ENCODE results near the gene UFD1. TPM values are rescaled to one million over a fixed set of nuclear protein-coding genes. Genes with fewer than 3 reads are reported as not detected.

The UFD1 gene
- total and polyA plus RNA-seq, 9 of the 15 experiments (the other 6 are each of a cell fraction or from before 2014, with no cell fraction given) = 238 to 645 (median 363) TPM

GRCh38 chr22:19419086-19419463 is 59.9 kb downstream of the UFD1 start (continued):
- TF ChIP-seq MYC (IDR thresholded peaks at IDR 0.05; ENCODE audit: low read depth, low read length) (peak; percentile 88; the same call in 1 of the 2 replicates), MYC (CRISPR knock-in tag; IDR thresholded peaks at IDR 0.05; ENCODE audit: borderline replicate concordance, low read depth) (no peak), ELF1 (tag; IDR thresholded peaks at IDR 0.05) (no peak), SP1 (CRISPR knock-in tag; IDR thresholded peaks at IDR 0.05) (peak; percentile 91), ZNF282 (CRISPR knock-in tag; IDR thresholded peaks at IDR 0.05) (no peak), TAF9B (IDR thresholded peaks at IDR 0.05; ENCODE audit: partially characterized antibody) (no peak), USF2 (CRISPR knock-in tag; IDR thresholded peaks at IDR 0.05) (no peak), CREBBP (IDR thresholded peaks at IDR 0.05; ENCODE audit: low read depth, low read length) (peak; percentile 92), ZNF584 (CRISPR knock-in tag; IDR thresholded peaks at IDR 0.05; ENCODE audit: low read depth) (peak; percentile 68), HEY1 (CRISPR knock-in tag; IDR thresholded peaks at IDR 0.05; ENCODE audit: borderline replicate concordance) (0 out of 2 replicates have a peak, but pooled peaks have one; percentile 2), UBTF (IDR thresholded peaks at IDR 0.05; ENCODE audit: borderline replicate concordance in 1 of 2, low read depth in 2 of 2, low read length in 2 of 2) (no peak), TAF15 (IDR thresholded peaks at IDR 0.05; ENCODE audit: low read depth, low read length) (no peak), ZBTB9 (CRISPR knock-in tag; IDR thresholded peaks at IDR 0.05) (0 out of 2 replicates have a peak, but pooled peaks have one; percentile 38), STAT5A (IDR thresholded peaks at IDR 0.05; ENCODE audit: borderline replicate concordance, low read length) (peak; percentile 96), RHOXF2B (CRISPR knock-in tag; conservative IDR thresholded peaks at IDR 0.05) (0 out of 2 replicates have a peak, but pooled peaks have one; percentile 38), MECOM (CRISPR knock-in tag; IDR thresholded peaks at IDR 0.05) (peak; percentile 75), HIVEP1 (CRISPR knock-in tag; IDR thresholded peaks at IDR 0.05) (no peak), RAD51 (IDR thresholded peaks at IDR 0.05; ENCODE audit: borderline replicate concordance, low read depth) (peak; percentile 67), ETS2 (tag; IDR thresholded peaks at IDR 0.05; ENCODE audit: borderline replicate concordance, poor library complexity, severe bottlenecking) (no peak), ZBTB43 (CRISPR knock-in tag; IDR thresholded peaks at IDR 0.05) (no peak), WHSC1 (IDR thresholded peaks at IDR 0.05; ENCODE audit: low read length) (peak; percentile 99), ELF4 (CRISPR knock-in tag; IDR thresholded peaks at IDR 0.05) (peak; percentile 92), ZNF699 (CRISPR knock-in tag; IDR thresholded peaks at IDR 0.05; ENCODE audit: insufficient replicate concordance) (no peak)
